Diencephalon (tissue), 1 donor: ENCODE results near the gene PCSK4. TPM values are rescaled to one million over a fixed set of nuclear protein-coding genes. Genes with fewer than 3 reads are reported as not detected.

Experiments
- total RNA-seq: library from RNA; depleted of rRNA; stranded (reverse); fragments of >200 nt; gene quantifications from one replicate; pipeline ENCODE4 v1.2.3, GENCODE V29; 2014

Gene PCSK4
- 3.9 TPM for total RNA-seq

DNA sequence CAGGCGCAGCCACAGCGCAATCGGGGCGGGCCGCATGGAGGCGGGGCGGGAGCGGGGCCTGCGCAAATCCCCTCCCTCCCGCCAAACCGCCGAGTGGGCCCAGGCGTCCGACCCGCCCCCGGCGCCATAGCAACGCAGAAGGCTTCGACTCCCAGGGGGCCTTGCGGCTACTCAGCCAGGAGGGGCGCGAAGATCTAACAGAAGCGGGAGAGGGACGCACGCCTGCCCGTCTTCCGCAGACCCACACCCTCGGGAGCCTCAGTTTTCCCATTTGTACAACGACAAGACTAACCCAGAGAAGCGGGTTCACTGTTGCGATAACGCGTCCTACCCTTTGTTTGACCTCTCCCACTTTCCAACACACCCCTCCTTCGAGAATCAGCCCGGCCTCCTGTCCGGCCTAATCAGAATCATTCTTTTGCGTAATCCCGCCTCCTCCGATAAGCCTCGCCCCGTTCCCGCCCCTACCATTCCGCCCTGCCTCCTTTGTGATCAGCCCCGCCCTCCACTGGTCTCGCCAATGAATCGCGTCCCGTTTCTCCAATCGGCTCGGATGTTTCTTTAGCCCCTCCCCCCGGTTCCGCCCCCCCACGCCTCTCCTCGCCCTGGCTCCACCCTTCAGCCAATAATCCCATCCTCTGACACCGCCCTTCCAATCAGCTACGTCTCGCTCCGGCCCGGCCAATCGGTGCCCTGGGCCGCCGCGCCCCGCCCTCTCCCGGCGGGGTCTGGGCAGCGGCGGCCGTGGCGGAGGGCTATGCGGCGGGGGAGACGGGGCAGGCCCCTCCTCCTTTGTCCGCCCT is at the start of gene PCSK4:
TSS of gene PCSK4 (minus strand) at position 40 of the 803 bp plus-strand sequence. CDS start at position 36, 4 bp downstream.

DNA sequence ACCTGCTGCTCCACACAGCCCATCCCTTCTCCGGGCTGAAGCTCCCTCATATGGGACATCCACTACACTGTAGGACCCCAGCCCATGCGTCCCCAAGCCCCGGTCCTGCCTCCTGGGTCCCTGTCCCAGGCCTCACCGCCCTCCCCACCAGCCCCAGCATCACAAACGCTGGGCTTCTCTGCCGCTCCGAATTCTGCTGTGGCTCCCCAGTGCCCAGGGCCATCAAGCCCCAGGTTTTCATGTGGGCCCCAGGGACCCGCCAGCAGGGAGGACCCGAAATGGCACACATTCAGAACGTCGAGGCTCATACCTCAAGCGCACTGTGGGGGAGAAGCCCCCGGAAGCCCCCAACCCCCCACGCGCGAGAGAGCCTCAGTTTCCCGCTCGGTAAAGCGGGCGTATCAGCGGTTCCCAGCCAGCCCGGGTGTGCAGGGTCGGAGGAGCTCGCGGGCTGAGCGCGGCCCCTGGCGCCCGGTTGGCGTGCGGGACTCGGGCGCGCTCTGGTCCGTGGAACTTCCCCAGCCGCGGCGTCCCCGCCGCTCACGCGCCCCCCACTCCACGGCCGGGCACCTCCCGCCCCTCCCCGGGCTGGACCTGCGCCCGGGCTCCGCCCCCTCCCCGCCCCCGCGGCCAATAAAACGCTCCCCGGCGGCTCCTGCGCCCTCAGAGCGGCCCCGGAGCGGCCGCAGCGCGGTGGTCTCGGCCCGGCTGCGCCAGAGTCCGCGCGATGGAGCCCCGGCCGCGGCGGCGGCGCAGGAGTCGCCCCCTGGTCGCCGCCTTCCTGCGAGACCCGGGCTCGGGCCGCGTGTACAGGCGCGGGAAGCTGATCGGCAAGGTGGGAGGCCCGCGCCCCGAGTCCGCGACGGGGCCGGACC is 33.5 kb upstream of the PCSK4 start, which contains the start of gene PLK5:
TSS of gene PLK5 (plus strand) at position 666 of the 875 bp plus-strand sequence. CDS start 2,920 bp downstream, outside the sequence.

DNA sequence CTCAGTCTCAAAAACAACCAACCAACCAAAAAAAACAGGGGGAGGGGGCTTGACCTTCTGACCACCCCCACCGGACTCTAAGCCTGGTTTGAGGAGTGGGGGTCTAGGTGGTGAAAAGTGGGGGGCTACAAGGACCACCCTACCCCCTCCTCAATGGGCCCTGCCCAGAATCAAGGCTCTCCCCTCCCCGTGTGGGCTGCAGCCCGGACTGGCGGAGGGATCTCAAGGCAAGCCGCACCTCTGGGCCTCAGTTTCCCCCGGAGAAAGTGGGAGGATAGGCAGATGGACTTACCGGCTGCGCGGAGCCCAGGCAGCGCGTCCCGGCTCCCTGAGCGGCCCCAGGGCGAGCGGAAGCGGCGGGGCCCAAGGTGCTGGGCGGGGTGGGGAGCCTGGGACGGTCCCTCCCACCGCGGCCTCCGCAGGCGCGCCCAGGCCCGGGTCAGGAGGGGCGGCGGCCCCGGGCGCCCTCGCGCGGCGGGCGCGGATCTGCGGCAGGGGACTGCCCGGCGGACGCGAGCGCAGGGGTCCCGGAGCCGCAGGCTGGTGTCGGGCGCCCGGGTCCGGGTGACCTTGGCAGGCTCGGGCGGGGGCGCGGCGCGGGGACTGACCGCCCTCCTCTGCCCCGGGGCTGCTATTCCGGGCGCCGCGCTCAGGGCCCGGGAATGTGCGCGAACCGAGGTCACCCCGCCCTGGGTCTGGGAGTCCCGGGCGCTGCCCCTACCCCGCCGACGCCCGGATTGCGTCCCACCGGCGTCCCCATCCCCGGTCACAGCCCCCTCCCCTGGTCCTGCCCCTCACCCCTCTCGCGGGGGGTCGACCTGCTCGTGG is 22.7 kb upstream of the PCSK4 start, which contains the start of gene ADAMTSL5:
TSS of gene ADAMTSL5 (minus strand) at position 349 of the 828 bp plus-strand sequence. CDS start 2,076 bp downstream, outside the sequence.

DNA sequence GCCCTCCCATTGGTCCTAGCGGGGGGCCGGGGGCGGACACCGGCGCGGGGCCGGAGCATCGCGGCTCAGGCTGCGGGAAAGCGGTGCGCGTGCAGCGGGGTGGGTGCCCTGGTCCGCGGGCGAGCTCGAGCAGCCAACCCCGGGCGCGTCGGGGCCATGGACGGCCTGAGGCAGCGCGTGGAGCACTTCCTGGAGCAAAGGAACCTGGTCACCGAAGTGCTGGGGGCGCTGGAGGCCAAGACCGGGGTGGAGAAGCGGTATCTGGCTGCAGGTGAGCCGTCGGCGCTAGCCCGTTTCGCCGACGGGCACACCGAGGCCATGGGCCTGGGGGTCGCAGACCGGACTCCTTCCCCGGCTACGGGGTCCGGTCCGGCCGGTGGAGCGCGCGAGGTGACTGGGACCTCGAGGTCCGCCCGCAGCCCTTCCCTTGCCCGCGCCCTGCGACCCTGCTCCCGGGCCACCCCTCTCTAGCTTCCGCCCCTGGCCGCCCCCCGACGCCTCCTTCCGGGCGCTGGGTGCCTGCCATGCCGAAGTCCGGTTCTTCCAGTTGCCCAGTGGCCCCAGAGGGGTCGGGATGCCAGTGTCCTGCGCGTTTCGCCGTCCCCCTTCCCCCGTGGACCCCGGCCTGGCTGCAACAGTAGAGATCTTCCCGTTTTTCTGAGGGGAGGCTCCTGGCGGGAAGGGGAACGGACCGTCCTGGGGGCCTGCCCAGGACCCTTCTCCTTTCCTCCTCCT is 1.1 kb upstream of the PCSK4 start, which contains the start of gene REEP6:
TSS of gene REEP6 (plus strand) at position 68 of the 735 bp plus-strand sequence. CDS start at position 157, 89 bp downstream.

GRCh38 chr19:1478934-1479707 is 11.0 kb downstream of the PCSK4 start, which contains the start of gene C19orf25:
TSS of gene C19orf25 (minus strand) at chr19:1479215. CDS start at chr19:1478903, 312 bp downstream.

DNA sequence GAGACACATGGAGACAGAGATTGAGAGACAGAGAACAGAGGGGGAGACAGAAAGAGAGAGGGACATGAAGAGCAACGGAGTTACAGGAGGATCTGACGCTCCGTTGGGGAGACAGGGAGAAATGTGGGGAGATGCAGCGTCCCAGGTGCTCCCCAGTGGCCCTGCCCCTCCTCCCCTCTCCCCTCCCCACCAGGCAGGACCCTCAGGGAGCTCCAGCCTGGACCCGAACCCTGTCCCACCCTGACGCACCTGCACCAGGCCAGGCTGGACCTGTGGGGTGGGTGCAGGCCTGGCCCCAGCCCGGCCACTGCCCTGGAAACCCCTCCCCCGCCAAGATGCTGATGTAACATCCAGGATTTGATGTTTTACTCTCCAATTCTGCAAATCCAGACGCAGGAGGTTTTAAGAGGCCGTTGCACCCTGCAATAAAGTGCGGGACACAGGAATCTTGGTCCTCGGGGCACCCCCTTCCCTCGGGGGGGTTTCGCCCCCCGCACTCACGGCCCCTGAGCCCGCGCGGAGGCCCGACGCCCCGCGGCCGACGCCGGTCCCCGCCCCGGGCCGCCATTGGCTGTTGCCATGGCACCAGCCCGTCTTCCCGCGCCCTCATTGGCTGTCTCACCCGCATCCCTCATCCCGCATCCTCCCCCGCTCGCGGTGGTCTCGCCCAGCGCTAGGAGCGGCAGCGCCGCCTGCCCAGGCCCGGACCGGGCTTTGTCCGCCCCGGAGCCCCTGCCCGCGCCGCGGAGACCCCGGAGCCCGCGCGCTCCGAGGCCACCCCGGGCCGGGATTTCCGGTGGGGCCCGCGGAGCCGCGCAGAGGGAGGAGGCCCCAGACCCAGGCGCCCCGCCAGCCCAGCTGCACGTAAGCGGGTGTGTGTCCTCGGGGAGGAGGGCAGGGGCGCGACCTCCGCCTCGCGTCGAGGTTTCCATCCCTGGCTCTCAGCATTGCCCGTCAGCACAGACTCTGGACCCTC is 40.4 kb downstream of the PCSK4 start, which contains the start of gene APC2:
TSS of gene APC2 (plus strand) at position 655 of the 976 bp plus-strand sequence. CDS start 2,881 bp downstream, outside the sequence.

GRCh38 chr19:1438035-1438932 is 51.9 kb downstream of the PCSK4 start, which contains the start of gene RPS15:
TSS of gene RPS15 (plus strand) at chr19:1438396. CDS start at chr19:1438426, 30 bp downstream.

Other genes starting within 250 kb of the PCSK4 start
- 18.5 TPM for gene ATP5F1D, start 248.6 kb downstream of the PCSK4 start, total RNA-seq
- gene MIDN, start 241.8 kb downstream of the PCSK4 start, total RNA-seq = 14.1 TPM
- 512 TPM for gene CIRBP, start 221.0 kb downstream of the PCSK4 start, total RNA-seq
- 5.8 TPM for gene FAM174C, start 214.8 kb downstream of the PCSK4 start, total RNA-seq
- 12.5 TPM for gene EFNA2, start 204.5 kb downstream of the PCSK4 start, total RNA-seq
- 44.8 TPM for gene NDUFS7, start 106.4 kb downstream of the PCSK4 start, total RNA-seq
- gene GAMT, start 88.8 kb downstream of the PCSK4 start, total RNA-seq = 22.1 TPM
- gene DAZAP1, start 82.8 kb downstream of the PCSK4 start, total RNA-seq = 27.2 TPM
- gene RPS15, start 52.0 kb downstream of the PCSK4 start, total RNA-seq = 300 TPM
- gene APC2, start 40.2 kb downstream of the PCSK4 start, total RNA-seq = 122 TPM
- 22.8 TPM for gene C19orf25, start 11.1 kb downstream of the PCSK4 start, total RNA-seq
- 5.1 TPM for gene REEP6, start 831 bp upstream of the PCSK4 start, total RNA-seq
- gene ADAMTSL5, start 22.7 kb upstream of the PCSK4 start, total RNA-seq = not detected
- 0.23 TPM for gene PLK5, start 33.7 kb upstream of the PCSK4 start, total RNA-seq
- gene MEX3D, start 78.0 kb upstream of the PCSK4 start, total RNA-seq = 33.9 TPM
- 42.4 TPM for gene MBD3, start 102.5 kb upstream of the PCSK4 start, total RNA-seq
- 61.8 TPM for gene UQCR11, start 115.1 kb upstream of the PCSK4 start, total RNA-seq
- gene TCF3, start 162.3 kb upstream of the PCSK4 start, total RNA-seq = 27.0 TPM